ENCODE measurements around the gene SLC14A1.

Gene SLC14A1

GRCh38 chr18:45723567-45724355 is at the start of gene SLC14A1:
Gene SLC14A1, plus strand, starts transcription at chr18:45724181. Its CDS starts 6,140 bp downstream, at chr18:45730321.
- no peak for DNase-seq

GRCh38 chr18:45677276-45677807 is 46.6 kb upstream of the SLC14A1 start:
- no peak for DNase-seq

- DNase-seq = no peak
Observed at GRCh38 chr18:45678441-45678840, 45.5 kb upstream of the SLC14A1 start.

- no peak for DNase-seq
Observed at GRCh38 chr18:45678850-45679249, 45.1 kb upstream of the SLC14A1 start.

- no peak for DNase-seq
Observed at GRCh38 chr18:45680066-45680690, 43.8 kb upstream of the SLC14A1 start.

GRCh38 chr18:45682181-45682580 is 41.8 kb upstream of the SLC14A1 start:
- DNase-seq = no peak

GRCh38 chr18:45684341-45685115 is 39.5 kb upstream of the SLC14A1 start:
- no peak for DNase-seq

GRCh38 chr18:45686891-45687611 is 36.9 kb upstream of the SLC14A1 start:
- DNase-seq = peak; percentile 42

GRCh38 chr18:45687621-45688020 is 36.4 kb upstream of the SLC14A1 start:
- DNase-seq = no peak

- DNase-seq = no peak
Observed at GRCh38 chr18:45688113-45688512, 35.9 kb upstream of the SLC14A1 start.

GRCh38 chr18:45688833-45689232 is 35.1 kb upstream of the SLC14A1 start:
- no peak for DNase-seq

GRCh38 chr18:45689396-45689795 is 34.6 kb upstream of the SLC14A1 start:
- no peak for DNase-seq

GRCh38 chr18:45690975-45691815 is 32.8 kb upstream of the SLC14A1 start:
- peak; percentile 71 for DNase-seq

- DNase-seq = no peak
Observed at GRCh38 chr18:45691816-45692179, 32.2 kb upstream of the SLC14A1 start.

- no peak for DNase-seq
Observed at GRCh38 chr18:45702708-45703265, 21.2 kb upstream of the SLC14A1 start.

GRCh38 chr18:45708831-45709230 is 15.2 kb upstream of the SLC14A1 start:
- no peak for DNase-seq

GRCh38 chr18:45712061-45712460 is 11.9 kb upstream of the SLC14A1 start:
- DNase-seq = no peak

GRCh38 chr18:45713239-45713638 is 10.7 kb upstream of the SLC14A1 start:
- no peak for DNase-seq

- DNase-seq = no peak
Observed at GRCh38 chr18:45715212-45715780, 8.7 kb upstream of the SLC14A1 start.

- no peak for DNase-seq
Observed at GRCh38 chr18:45719106-45719505, 4.9 kb upstream of the SLC14A1 start.

GRCh38 chr18:45722899-45723298 is 1.1 kb upstream of the SLC14A1 start:
- DNase-seq = peak; percentile 51
